Keratinocyte (primary cell): Measurements from ENCODE around the gene LPCAT2. TPM values are rescaled to one million over a fixed set of nuclear protein-coding genes. Genes with fewer than 3 reads are reported as not detected.

Source experiments
- DNase-seq: peaks from one replicate; pipeline ENCODE4 v3.0.0-alpha.2; 2011; ENCODE audit warnings: low read depth, missing footprints, low spot score
- FAIRE-seq: peaks from 2 replicates; lab custom pipeline; 2011; peaks lifted over from hg19 to GRCh38; lab: Jason Lieb, UNC
- H2AFZ ChIP-seq: 2 replicates; pipeline ENCODE4 v1.6.0; 2012; ENCODE audit warnings: low read length, control low read depth, inconsistent platforms; ENCODE audit not compliant: control insufficient read depth
- H3K27ac ChIP-seq: 2 replicates; pipeline ENCODE4 v1.5.1; 2011; ENCODE audit warnings: low read length; ENCODE audit not compliant: control insufficient read depth, insufficient read depth
- H3K27me3 ChIP-seq: 3 replicates; pipeline ENCODE4 v1.6.0; 2011; ENCODE audit warnings: low read length; ENCODE audit not compliant: control insufficient read depth, insufficient read depth; ENCODE audit errors: extremely low read depth
- H3K36me3 ChIP-seq, 2 experiments: 2 replicates in 1 of 2; 3 replicates in 1 of 2; pipeline ENCODE4 v1.5.1; 2011; ENCODE audit warnings: low read length in 2 of 2, mild to moderate bottlenecking in 1 of 2; ENCODE audit not compliant: control insufficient read depth in 2 of 2, insufficient read depth in 2 of 2; ENCODE audit errors: extremely low read depth in 1 of 2
- H3K4me1 ChIP-seq: 3 replicates; pipeline ENCODE4 v1.5.1; 2011; ENCODE audit warnings: low read length; ENCODE audit not compliant: control insufficient read depth, insufficient read depth; ENCODE audit errors: extremely low read depth
- H3K4me2 ChIP-seq: 3 replicates; pipeline ENCODE4 v1.6.0; 2011; ENCODE audit warnings: low read depth, low read length; ENCODE audit not compliant: control insufficient read depth, insufficient read depth; ENCODE audit errors: extremely low read depth
- H3K4me3 ChIP-seq, 3 experiments: fragments of 200-600 bp in 1 of 3; sonication (generic) in 1 of 3; 2 replicates in 2 of 3; 3 replicates in 1 of 3; pipeline ENCODE4 v1.5.1; 2011 to 2016; ENCODE audit warnings: low read length in 3 of 3, mild to moderate bottlenecking in 3 of 3, control low read depth in 2 of 3, inconsistent platforms in 1 of 3, low read depth in 1 of 3, mixed read lengths in 1 of 3, mixed run types in 1 of 3, moderate library complexity in 1 of 3; ENCODE audit not compliant: control insufficient read depth in 2 of 3, insufficient read depth in 2 of 3; ENCODE audit errors: extremely low read depth in 1 of 3
- H3K79me2 ChIP-seq: 2 replicates; pipeline ENCODE4 v1.6.0; 2012; ENCODE audit warnings: low read length; ENCODE audit not compliant: control insufficient read depth, insufficient read depth
- H3K9ac ChIP-seq: 3 replicates; pipeline ENCODE4 v1.6.0; 2011; ENCODE audit warnings: low read length; ENCODE audit not compliant: control insufficient read depth, insufficient read depth; ENCODE audit errors: extremely low read depth
- H3K9me1 ChIP-seq: 3 replicates; pipeline ENCODE4 v1.6.0; 2011; ENCODE audit warnings: low read length; ENCODE audit not compliant: control insufficient read depth, insufficient read depth; ENCODE audit errors: extremely low read depth
- H3K9me3 ChIP-seq: 2 replicates; pipeline ENCODE4 v1.5.1; 2012; ENCODE audit warnings: low read depth, low read length; ENCODE audit not compliant: control insufficient read depth
- H4K20me1 ChIP-seq: 3 replicates; pipeline ENCODE4 v1.6.0; 2011; ENCODE audit warnings: low read length; ENCODE audit not compliant: control insufficient read depth, insufficient read depth; ENCODE audit errors: extremely low read depth
- CTCF ChIP-seq, 3 experiments: IDR thresholded peaks in 1 of 3; conservative IDR thresholded peaks in 1 of 3; optimal IDR thresholded peaks in 1 of 3; 2 replicates in 2 of 3; 3 replicates in 1 of 3; pipeline versions ENCODE3 to v1.5.1; 2011; ENCODE audit warnings: low read length in 3 of 3, mild to moderate bottlenecking in 3 of 3, moderate library complexity in 2 of 3, control low read depth in 1 of 3, inconsistent platforms in 1 of 3; ENCODE audit not compliant: insufficient read depth in 2 of 3; ENCODE audit errors: extremely low read depth in 1 of 3
- EZH2 ChIP-seq: IDR thresholded peaks from one replicate; pipeline ENCODE4 v1.6.1; 2012; ENCODE audit warnings: inconsistent platforms, mild to moderate bottlenecking, low read length, moderate library complexity
- dilution Hi-C: fragments of 300-500 bp; cut with MboI; formaldehyde crosslinking; loops from one replicate; pipeline ENCODE4 v1.7.0; 2020; ENCODE audit warnings: low sequenced_read_pairs; ENCODE audit not compliant: extremely low pct_ligation_motif_present
- polyA plus RNA-seq, 5 experiments: library from polyadenylated mRNA; depleted of rRNA in 3 of 5; stranded (reverse) in 3 of 5; stranded (forward) in 1 of 5; unstranded in 1 of 5; fragments of >200 nt; gene quantifications; 1 replicate in 1 of 5; 2 replicates in 3 of 5; 3 replicates in 1 of 5; pipeline versions ENCODE4 v1.2.1 to v1.2.3, GENCODE V29; 2011 to 2012; ENCODE audit warnings: missing spikeins in 2 of 5, low read depth in 1 of 5, low replicate concordance in 1 of 5

Gene LPCAT2
- polyA plus RNA-seq, 1 donor (not counting 4 experiments of a cell fraction or from before 2014, with no cell fraction given): 54.4 TPM

GRCh38 chr16:55621771-55622170 lies 112.9 kb downstream of the LPCAT2 start:
- H3K27ac ChIP-seq: no peak overlapping the region
- dilution Hi-C loops: no loop called here

GRCh38 chr16:55622272-55622671 lies 113.4 kb downstream of the LPCAT2 start:
- no peaks in the 10 kb centered on the region for H3K36me3 ChIP-seq
- DNase-seq (no peak), FAIRE-seq (no peak)
- dilution Hi-C loops: no loop called here
- H3K27me3 ChIP-seq: no peaks in the 10 kb centered on the region
- no peaks in the 10 kb centered on the region for H3K79me2 ChIP-seq
- no peak overlapping the region for H3K27ac ChIP-seq
- no peak for TF ChIP-seq CTCF (optimal IDR thresholded peaks at IDR 0.05 in 1 of 3, IDR thresholded peaks at IDR 0.05 in 1 of 3, conservative IDR thresholded peaks at IDR 0.05 in 1 of 3; ENCODE audit: extremely low read depth in 1 of 3, insufficient read depth in 2 of 3, low read length in 3 of 3)
- no peak for TF ChIP-seq EZH2
- H3K4me2 ChIP-seq: no peak overlapping the region
- H3K4me3 ChIP-seq: no peak overlapping the region
- no peaks in the 10 kb centered on the region for H4K20me1 ChIP-seq
- no peaks in the 10 kb centered on the region for H3K9me3 ChIP-seq
- no peak overlapping the region for H3K9ac ChIP-seq
- H2AFZ ChIP-seq: no peak overlapping the region
- peaks cover 2% of the 10 kb centered on the region for H3K9me1 ChIP-seq
- H3K4me1 ChIP-seq: no peaks in the 10 kb centered on the region

More at GRCh38 chr16:55621771-55622170, 112.9 kb downstream of the LPCAT2 start:
- H3K27me3 ChIP-seq: no peaks in the 10 kb centered on the region
- H3K9ac ChIP-seq: no peak overlapping the region
- no peaks in the 10 kb centered on the region for H3K36me3 ChIP-seq
- no peak for TF ChIP-seq EZH2
- no peak for TF ChIP-seq CTCF (optimal IDR thresholded peaks at IDR 0.05 in 1 of 3, IDR thresholded peaks at IDR 0.05 in 1 of 3, conservative IDR thresholded peaks at IDR 0.05 in 1 of 3; ENCODE audit: extremely low read depth in 1 of 3, insufficient read depth in 2 of 3, low read length in 3 of 3)
- no peaks in the 10 kb centered on the region for H4K20me1 ChIP-seq
- no peaks in the 10 kb centered on the region for H3K9me3 ChIP-seq
- H3K79me2 ChIP-seq: no peaks in the 10 kb centered on the region
- H3K4me1 ChIP-seq: no peaks in the 10 kb centered on the region
- no peak overlapping the region for H2AFZ ChIP-seq
- peaks cover 2% of the 10 kb centered on the region for H3K9me1 ChIP-seq
- FAIRE-seq (no peak), DNase-seq (no peak)
- H3K4me3 ChIP-seq: no peak overlapping the region
- no peak overlapping the region for H3K4me2 ChIP-seq
